Measurements from ENCODE around the gene MMP24OS.

- TF ChIP-seq ZBTB33 (IDR thresholded peaks at IDR 0.05; ENCODE audit: extremely low read depth, insufficient replicate concordance, low read length) = no peak
- no peak for TF ChIP-seq JUND (IDR thresholded peaks at IDR 0.05)
- TF ChIP-seq CBX3 (IDR thresholded peaks at IDR 0.05; ENCODE audit: low read depth) = no peak
- no peak for TF ChIP-seq CTCF (IDR thresholded peaks at IDR 0.05 in 2 of 3, conservative IDR thresholded peaks at IDR 0.05 in 1 of 3; ENCODE audit: borderline replicate concordance in 1 of 3, insufficient read depth in 1 of 3, low read depth in 2 of 3, low read length in 2 of 3)
- no peak for TF ChIP-seq POLR2A (IDR thresholded peaks at IDR 0.05; ENCODE audit: borderline replicate concordance, extremely low read depth, insufficient read depth, insufficient read length)
- no peak for TF ChIP-seq POLR2AphosphoS5 (IDR thresholded peaks at IDR 0.05; ENCODE audit: low read depth, low read length)
- TF ChIP-seq, protein P1, sequence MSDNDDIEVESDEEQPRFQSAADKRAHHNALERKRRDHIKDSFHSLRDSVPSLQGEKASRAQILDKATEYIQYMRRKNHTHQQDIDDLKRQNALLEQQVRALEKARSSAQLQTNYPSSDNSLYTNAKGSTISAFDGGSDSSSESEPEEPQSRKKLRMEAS (IDR thresholded peaks at IDR 0.05) = no peak
- no peak for TF ChIP-seq EZH2 (IDR thresholded peaks at IDR 0.05)
- no peak for TF ChIP-seq YY1 (IDR thresholded peaks at IDR 0.05; ENCODE audit: extremely low read depth, insufficient replicate concordance, low read depth, low read length)
- TF ChIP-seq EZH2phosphoT487 (IDR thresholded peaks at IDR 0.05; ENCODE audit: borderline replicate concordance) = no peak
- no peak for TF ChIP-seq ZNF274 (IDR thresholded peaks at IDR 0.05; ENCODE audit: low read depth, low read length)
- no peak for TF ChIP-seq CEBPB (IDR thresholded peaks at IDR 0.05; ENCODE audit: low read depth)
- TF ChIP-seq, protein P2, sequence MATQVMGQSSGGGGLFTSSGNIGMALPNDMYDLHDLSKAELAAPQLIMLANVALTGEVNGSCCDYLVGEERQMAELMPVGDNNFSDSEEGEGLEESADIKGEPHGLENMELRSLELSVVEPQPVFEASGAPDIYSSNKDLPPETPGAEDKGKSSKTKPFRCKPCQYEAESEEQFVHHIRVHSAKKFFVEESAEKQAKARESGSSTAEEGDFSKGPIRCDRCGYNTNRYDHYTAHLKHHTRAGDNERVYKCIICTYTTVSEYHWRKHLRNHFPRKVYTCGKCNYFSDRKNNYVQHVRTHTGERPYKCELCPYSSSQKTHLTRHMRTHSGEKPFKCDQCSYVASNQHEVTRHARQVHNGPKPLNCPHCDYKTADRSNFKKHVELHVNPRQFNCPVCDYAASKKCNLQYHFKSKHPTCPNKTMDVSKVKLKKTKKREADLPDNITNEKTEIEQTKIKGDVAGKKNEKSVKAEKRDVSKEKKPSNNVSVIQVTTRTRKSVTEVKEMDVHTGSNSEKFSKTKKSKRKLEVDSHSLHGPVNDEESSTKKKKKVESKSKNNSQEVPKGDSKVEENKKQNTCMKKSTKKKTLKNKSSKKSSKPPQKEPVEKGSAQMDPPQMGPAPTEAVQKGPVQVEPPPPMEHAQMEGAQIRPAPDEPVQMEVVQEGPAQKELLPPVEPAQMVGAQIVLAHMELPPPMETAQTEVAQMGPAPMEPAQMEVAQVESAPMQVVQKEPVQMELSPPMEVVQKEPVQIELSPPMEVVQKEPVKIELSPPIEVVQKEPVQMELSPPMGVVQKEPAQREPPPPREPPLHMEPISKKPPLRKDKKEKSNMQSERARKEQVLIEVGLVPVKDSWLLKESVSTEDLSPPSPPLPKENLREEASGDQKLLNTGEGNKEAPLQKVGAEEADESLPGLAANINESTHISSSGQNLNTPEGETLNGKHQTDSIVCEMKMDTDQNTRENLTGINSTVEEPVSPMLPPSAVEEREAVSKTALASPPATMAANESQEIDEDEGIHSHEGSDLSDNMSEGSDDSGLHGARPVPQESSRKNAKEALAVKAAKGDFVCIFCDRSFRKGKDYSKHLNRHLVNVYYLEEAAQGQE (IDR thresholded peaks at IDR 0.05; ENCODE audit: low read depth) = no peak
Measured at GRCh38 chr20:35326740-35327073, 48.8 kb upstream of the MMP24OS start.

Measured in HCT116 (cell line).